Epithelial cell of proximal tubule (primary cell): ENCODE measurements around the gene DHX8. TPM values are rescaled to one million over a fixed set of nuclear protein-coding genes. Genes with fewer than 3 reads are reported as not detected.
A peak's percentile ranks its signal among the peaks of the same experiment; 100 is the strongest.

Experiments
- DNase-seq: peaks from one replicate; pipeline ENCODE4 v3.0.0-alpha.2; 2011; ENCODE audit warnings: low read depth
- H3K4me3 ChIP-seq: 2 replicates; pipeline ENCODE4 v1.5.1; 2011; ENCODE audit warnings: low read depth, mild to moderate bottlenecking, low read length
- CTCF ChIP-seq: conservative IDR thresholded peaks from 2 replicates; pipeline ENCODE4 v1.5.1; 2012; ENCODE audit warnings: low read depth, mild to moderate bottlenecking, low read length
- total RNA-seq: library from RNA; depleted of rRNA; stranded (reverse); fragments of >200 nt; gene quantifications from 2 replicates; pipeline ENCODE4 v1.2.3, GENCODE V29; 2015

The DHX8 gene
- 25.8 and 26.6 TPM in 2 replicates for total RNA-seq

GRCh38 chr17:43483674-43484551 lies at the start of gene DHX8:
DHX8 (plus strand) TSS chr17:43483975; CDS start chr17:43484038, 63 bp downstream.
- peak within 1 kb of the TSS; percentile 88 for H3K4me3 ChIP-seq
- peak; percentile 100 for TF ChIP-seq CTCF
- DNase-seq = peak; percentile 94

- no peak for TF ChIP-seq CTCF
- peak; percentile 87 for DNase-seq
- no peak overlapping the region for H3K4me3 ChIP-seq
Measured at GRCh38 chr17:43434902-43435319, 48.9 kb upstream of the DHX8 start.

GRCh38 chr17:43437756-43438155 lies 46.0 kb upstream of the DHX8 start:
- TF ChIP-seq CTCF = no peak

GRCh38 chr17:43438626-43439025 lies 45.1 kb upstream of the DHX8 start:
- no peak for TF ChIP-seq CTCF
- DNase-seq = no peak
- no peak overlapping the region for H3K4me3 ChIP-seq

More at GRCh38 chr17:43437756-43438155, 46.0 kb upstream of the DHX8 start:
- no peak overlapping the region for H3K4me3 ChIP-seq
- DNase-seq = no peak

GRCh38 chr17:43439041-43439440 lies 44.7 kb upstream of the DHX8 start:
- H3K4me3 ChIP-seq = no peak overlapping the region
- TF ChIP-seq CTCF = no peak
- DNase-seq = no peak

GRCh38 chr17:43442711-43443110 lies 41.1 kb upstream of the DHX8 start:
- no peak for DNase-seq
- H3K4me3 ChIP-seq = no peak overlapping the region
- TF ChIP-seq CTCF = no peak

GRCh38 chr17:43443381-43443780 lies 40.4 kb upstream of the DHX8 start:
- TF ChIP-seq CTCF = no peak
- no peak overlapping the region for H3K4me3 ChIP-seq

More at GRCh38 chr17:43443381-43443780, 40.4 kb upstream of the DHX8 start:
- no peak for DNase-seq
